Nephron (organoid): ENCODE measurements around the gene NCOA7.

Experiments
- H3K27ac Mint-ChIP-seq, 3 experiments: 2 replicates each; pipeline ENCODE4 v1.8.0; 2020; ENCODE audit warnings: mixed read lengths in 3 of 3, mild to moderate bottlenecking in 2 of 3, moderate library complexity in 1 of 3
- H3K27me3 Mint-ChIP-seq: 2 replicates; pipeline ENCODE4 v1.8.0; 2021; ENCODE audit warnings: low read depth, mild to moderate bottlenecking, moderate library complexity, mixed read lengths
- H3K36me3 Mint-ChIP-seq: 2 replicates; pipeline ENCODE4 v1.8.0; 2020; ENCODE audit warnings: low read depth, mixed read lengths
- H3K4me1 Mint-ChIP-seq: 2 replicates; pipeline ENCODE4 v1.8.0; 2020; ENCODE audit warnings: mixed read lengths
- H3K4me3 Mint-ChIP-seq, 3 experiments: 2 replicates each; pipeline ENCODE4 v1.8.0; 2020; ENCODE audit warnings: mild to moderate bottlenecking in 3 of 3, mixed read lengths in 3 of 3, moderate library complexity in 2 of 3
- H3K9me3 Mint-ChIP-seq: 2 replicates; pipeline ENCODE4 v1.8.0; 2020; ENCODE audit warnings: mixed read lengths
- CTCF ChIP-seq, 3 experiments: fragments of 200-600 bp; sonication (generic); IDR thresholded peaks; one replicate each; pipeline ENCODE4 v1.5.0; 2021; ENCODE audit warnings: antibody characterized with exemption in 3 of 3; ENCODE audit not compliant: unreplicated experiment in 3 of 3

Gene NCOA7

GRCh38 chr6:125835221-125835744 lies 44.5 kb downstream of the NCOA7 start:
- peak overlapping the region in 1 of 3 experiments; percentile 31 for H3K27ac Mint-ChIP-seq
- H3K4me3 Mint-ChIP-seq, result no peak overlapping the region
- H3K27me3 Mint-ChIP-seq, result no peaks in the 10 kb centered on the region
- H3K9me3 Mint-ChIP-seq, result no peaks in the 10 kb centered on the region
- H3K36me3 Mint-ChIP-seq, result no peaks in the 10 kb centered on the region
- TF ChIP-seq CTCF (IDR thresholded peaks at IDR 0.05; ENCODE audit: unreplicated experiment in 3 of 3), result no peak
- peaks cover 4% of the 10 kb centered on the region for H3K4me1 Mint-ChIP-seq

- H3K36me3 Mint-ChIP-seq, result no peaks in the 10 kb centered on the region
- no peak overlapping the region for H3K27ac Mint-ChIP-seq
- no peaks in the 10 kb centered on the region for H3K27me3 Mint-ChIP-seq
- peaks cover 4% of the 10 kb centered on the region for H3K4me1 Mint-ChIP-seq
- TF ChIP-seq CTCF (IDR thresholded peaks at IDR 0.05; ENCODE audit: unreplicated experiment in 3 of 3), result no peak
- no peaks in the 10 kb centered on the region for H3K9me3 Mint-ChIP-seq
- no peak overlapping the region for H3K4me3 Mint-ChIP-seq
Measured at GRCh38 chr6:125836466-125836865, 45.7 kb downstream of the NCOA7 start.

GRCh38 chr6:125839471-125839870 lies 48.7 kb downstream of the NCOA7 start:
- Mint-ChIP-seq H3K4me1 (peaks cover 2% of the 10 kb centered on the region), H3K4me3 (no peak overlapping the region), H3K9me3 (no peaks in the 10 kb centered on the region), H3K27ac (no peak overlapping the region), H3K36me3 (no peaks in the 10 kb centered on the region), H3K27me3 (no peaks in the 10 kb centered on the region)
- no peak for TF ChIP-seq CTCF (IDR thresholded peaks at IDR 0.05; ENCODE audit: unreplicated experiment in 3 of 3)

GRCh38 chr6:125839879-125840278 lies 49.1 kb downstream of the NCOA7 start:
- no peaks in the 10 kb centered on the region for H3K27me3 Mint-ChIP-seq
- no peaks in the 10 kb centered on the region for H3K9me3 Mint-ChIP-seq
- H3K36me3 Mint-ChIP-seq, result no peaks in the 10 kb centered on the region
- TF ChIP-seq CTCF (IDR thresholded peaks at IDR 0.05; ENCODE audit: unreplicated experiment in 3 of 3), result no peak
- H3K4me3 Mint-ChIP-seq, result no peak overlapping the region
- H3K27ac Mint-ChIP-seq, result no peak overlapping the region
- no peaks in the 10 kb centered on the region for H3K4me1 Mint-ChIP-seq

GRCh38 chr6:125841356-125842090 lies 50.8 kb downstream of the NCOA7 start:
- Mint-ChIP-seq H3K4me3 (no peak overlapping the region), H3K4me1 (no peaks in the 10 kb centered on the region), H3K36me3 (no peaks in the 10 kb centered on the region), H3K27me3 (no peaks in the 10 kb centered on the region), H3K27ac (no peak overlapping the region), H3K9me3 (no peaks in the 10 kb centered on the region)
- no peak for TF ChIP-seq CTCF (IDR thresholded peaks at IDR 0.05; ENCODE audit: unreplicated experiment in 3 of 3)

GRCh38 chr6:125842091-125842626 lies 51.4 kb downstream of the NCOA7 start:
- Mint-ChIP-seq H3K9me3 (no peaks in the 10 kb centered on the region), H3K4me3 (no peak overlapping the region), H3K27me3 (no peaks in the 10 kb centered on the region), H3K4me1 (no peaks in the 10 kb centered on the region), H3K36me3 (no peaks in the 10 kb centered on the region), H3K27ac (no peak overlapping the region)
- TF ChIP-seq CTCF (IDR thresholded peaks at IDR 0.05; ENCODE audit: unreplicated experiment in 3 of 3), result no peak
